ENCODE measurements around the gene FSD1. TPM values are rescaled to one million over a fixed set of nuclear protein-coding genes. Genes with fewer than 3 reads are reported as not detected.
A peak's percentile ranks its signal among the peaks of the same experiment; 100 is the strongest.
"Not testable (repeated sequence)": the region's sequence is repeated elsewhere in the genome, so short reads cannot be mapped to it uniquely, and the experiment has no call there.

FSD1 gene
- total RNA-seq, 2 donors from 2014 or later = 8.3 to 13.1 TPM

- Mint-ChIP-seq H3K4me3 (peak within 1 kb of the TSS; percentile 85), H3K4me1 (peaks cover 26% of the 10 kb centered on the region), H3K27me3 (no peaks in the 10 kb centered on the region), H3K9me3 (peaks cover 5% of the 10 kb centered on the region), H3K36me3 (ENCODE audit: low read depth) (peaks cover 17% of the 10 kb centered on the region), H3K27ac (peak within 1 kb of the TSS; percentile 94)
- no peak for ATAC-seq (replicated peaks)
Measured at GRCh38 chr19:4338441-4339355, 34.3 kb downstream of the FSD1 start, which contains the start of gene STAP2. STAP2 (minus strand) TSS chr19:4338827; CDS start chr19:4338753, 74 bp downstream.

- H3K27me3 Mint-ChIP-seq = no peaks in the 10 kb centered on the region
Measured at GRCh38 chr19:4342314-4342614, 37.9 kb downstream of the FSD1 start.

GRCh38 chr19:4342615-4343369 is 38.4 kb downstream of the FSD1 start:
- Mint-ChIP-seq H3K27ac (peak overlapping the region; percentile 81), H3K4me1 (peaks cover 10% of the 10 kb centered on the region), H3K4me3 (peak overlapping the region; percentile 89), H3K27me3 (no peaks in the 10 kb centered on the region), H3K9me3 (no peaks in the 10 kb centered on the region), H3K36me3 (ENCODE audit: low read depth) (peaks cover 24% of the 10 kb centered on the region)
- peak; percentile 91 for ATAC-seq (replicated peaks)

More at GRCh38 chr19:4342314-4342614, 37.9 kb downstream of the FSD1 start:
- Mint-ChIP-seq H3K4me1 (peaks cover 10% of the 10 kb centered on the region), H3K27ac (peak overlapping the region; percentile 81), H3K4me3 (peak overlapping the region; percentile 89), H3K9me3 (no peaks in the 10 kb centered on the region), H3K36me3 (ENCODE audit: low read depth) (peaks cover 19% of the 10 kb centered on the region)
- no peak for ATAC-seq (replicated peaks)

- peaks cover 1% of the 10 kb centered on the region for H3K4me1 Mint-ChIP-seq
- peak; percentile 80 for ATAC-seq (replicated peaks)
- peak within 1 kb of the TSS; percentile 81 for H3K27ac Mint-ChIP-seq
- H3K36me3 Mint-ChIP-seq (ENCODE audit: low read depth) = peaks cover 32% of the 10 kb centered on the region
- peak within 1 kb of the TSS; percentile 89 for H3K4me3 Mint-ChIP-seq
- H3K9me3 Mint-ChIP-seq = no peaks in the 10 kb centered on the region
- no peaks in the 10 kb centered on the region for H3K27me3 Mint-ChIP-seq
Measured at GRCh38 chr19:4343370-4344307, 39.2 kb downstream of the FSD1 start, which contains the start of gene MPND. MPND (plus strand) TSS chr19:4343562; CDS start chr19:4343594, 32 bp downstream.

GRCh38 chr19:4345342-4346019 is 41.1 kb downstream of the FSD1 start:
- Mint-ChIP-seq H3K27me3 (no peaks in the 10 kb centered on the region), H3K36me3 (ENCODE audit: low read depth) (peaks cover 37% of the 10 kb centered on the region), H3K4me3 (peak overlapping the region; percentile 12), H3K27ac (no peak overlapping the region), H3K9me3 (no peaks in the 10 kb centered on the region), H3K4me1 (no peaks in the 10 kb centered on the region)
- ATAC-seq (replicated peaks) = no peak

- H3K27ac Mint-ChIP-seq = no peak overlapping the region
- no peak overlapping the region for H3K4me3 Mint-ChIP-seq
Measured at GRCh38 chr19:4346020-4346383, 41.6 kb downstream of the FSD1 start.

GRCh38 chr19:4347521-4347920 is 43.1 kb downstream of the FSD1 start:
- Mint-ChIP-seq H3K27ac (no peak overlapping the region), H3K36me3 (ENCODE audit: low read depth) (peaks cover 40% of the 10 kb centered on the region), H3K9me3 (no peaks in the 10 kb centered on the region), H3K4me1 (no peaks in the 10 kb centered on the region), H3K4me3 (no peak overlapping the region), H3K27me3 (no peaks in the 10 kb centered on the region)
- no peak for ATAC-seq (replicated peaks)

More at GRCh38 chr19:4346020-4346383, 41.6 kb downstream of the FSD1 start:
- no peak for ATAC-seq (replicated peaks)
- Mint-ChIP-seq H3K4me1 (no peaks in the 10 kb centered on the region), H3K36me3 (ENCODE audit: low read depth) (peaks cover 40% of the 10 kb centered on the region), H3K27me3 (no peaks in the 10 kb centered on the region), H3K9me3 (no peaks in the 10 kb centered on the region)

GRCh38 chr19:4349225-4349624 is 44.8 kb downstream of the FSD1 start:
- not testable (repeated sequence) for ATAC-seq (replicated peaks); H3K27ac Mint-ChIP-seq; H3K27me3 Mint-ChIP-seq; H3K9me3 Mint-ChIP-seq; H3K4me1 Mint-ChIP-seq; H3K4me3 Mint-ChIP-seq
- peaks cover 40% of the 10 kb centered on the region for H3K36me3 Mint-ChIP-seq (ENCODE audit: low read depth)

GRCh38 chr19:4350111-4350510 is 45.7 kb downstream of the FSD1 start:
- Mint-ChIP-seq H3K4me1 (no peaks in the 10 kb centered on the region), H3K9me3 (no peaks in the 10 kb centered on the region), H3K36me3 (ENCODE audit: low read depth) (peaks cover 40% of the 10 kb centered on the region), H3K4me3 (no peak overlapping the region), H3K27ac (no peak overlapping the region), H3K27me3 (no peaks in the 10 kb centered on the region)
- no peak for ATAC-seq (replicated peaks)

GRCh38 chr19:4350726-4351125 is 46.3 kb downstream of the FSD1 start:
- ATAC-seq (replicated peaks) = no peak
- Mint-ChIP-seq H3K27me3 (no peaks in the 10 kb centered on the region), H3K4me1 (no peaks in the 10 kb centered on the region), H3K27ac (no peak overlapping the region), H3K9me3 (no peaks in the 10 kb centered on the region), H3K4me3 (no peak overlapping the region), H3K36me3 (ENCODE audit: low read depth) (peaks cover 35% of the 10 kb centered on the region)

GRCh38 chr19:4352701-4353121 is 48.3 kb downstream of the FSD1 start:
- Mint-ChIP-seq H3K27ac (no peak overlapping the region), H3K4me1 (no peaks in the 10 kb centered on the region), H3K36me3 (ENCODE audit: low read depth) (peaks cover 28% of the 10 kb centered on the region), H3K4me3 (no peak overlapping the region), H3K27me3 (no peaks in the 10 kb centered on the region), H3K9me3 (no peaks in the 10 kb centered on the region)
- ATAC-seq (replicated peaks) = peak; percentile 64

GRCh38 chr19:4354282-4354681 is 49.9 kb downstream of the FSD1 start:
- H3K9me3 Mint-ChIP-seq = no peaks in the 10 kb centered on the region
- no peak for ATAC-seq (replicated peaks)
- no peaks in the 10 kb centered on the region for H3K4me1 Mint-ChIP-seq
- no peak overlapping the region for H3K4me3 Mint-ChIP-seq
- peaks cover 22% of the 10 kb centered on the region for H3K36me3 Mint-ChIP-seq (ENCODE audit: low read depth)
- H3K27ac Mint-ChIP-seq = no peak overlapping the region
- no peaks in the 10 kb centered on the region for H3K27me3 Mint-ChIP-seq

- H3K9me3 Mint-ChIP-seq = no peaks in the 10 kb centered on the region
- ATAC-seq (replicated peaks) = no peak
- H3K4me1 Mint-ChIP-seq = no peaks in the 10 kb centered on the region
- peaks cover 27% of the 10 kb centered on the region for H3K36me3 Mint-ChIP-seq (ENCODE audit: low read depth)
- H3K27me3 Mint-ChIP-seq = no peaks in the 10 kb centered on the region
- no peak overlapping the region for H3K27ac Mint-ChIP-seq
- H3K4me3 Mint-ChIP-seq = no peak overlapping the region
Measured at GRCh38 chr19:4354897-4355296, 50.5 kb downstream of the FSD1 start.

Data from activated T-helper 17 cell treated with anti-CD3 and anti-CD28 coated beads, Interleukin-2, amount 50 U/mL, for 72 hours (primary cell).